HFF-Myc (cell line): ENCODE measurements around the gene SMIM14.

Source experiments
- DNase-seq: peaks from one replicate; pipeline ENCODE4 v3.0.0-alpha.2; 2011; ENCODE audit warnings: low read depth; ENCODE audit errors: extremely low read depth
- H3K4me3 ChIP-seq: replicated peaks from 2 replicates; pipeline ENCODE4 v1.5.1; 2011; ENCODE audit warnings: low read depth, mild to moderate bottlenecking, control low read depth, low read length
- TF ChIP-seq, protein P1 (sequence below): IDR thresholded peaks from 2 replicates; pipeline ENCODE4 v1.5.1; 2012; ENCODE audit warnings: mild to moderate bottlenecking, low read depth, low read length, control low read depth; ENCODE audit errors: missing control alignments

The SMIM14 gene

DNA sequence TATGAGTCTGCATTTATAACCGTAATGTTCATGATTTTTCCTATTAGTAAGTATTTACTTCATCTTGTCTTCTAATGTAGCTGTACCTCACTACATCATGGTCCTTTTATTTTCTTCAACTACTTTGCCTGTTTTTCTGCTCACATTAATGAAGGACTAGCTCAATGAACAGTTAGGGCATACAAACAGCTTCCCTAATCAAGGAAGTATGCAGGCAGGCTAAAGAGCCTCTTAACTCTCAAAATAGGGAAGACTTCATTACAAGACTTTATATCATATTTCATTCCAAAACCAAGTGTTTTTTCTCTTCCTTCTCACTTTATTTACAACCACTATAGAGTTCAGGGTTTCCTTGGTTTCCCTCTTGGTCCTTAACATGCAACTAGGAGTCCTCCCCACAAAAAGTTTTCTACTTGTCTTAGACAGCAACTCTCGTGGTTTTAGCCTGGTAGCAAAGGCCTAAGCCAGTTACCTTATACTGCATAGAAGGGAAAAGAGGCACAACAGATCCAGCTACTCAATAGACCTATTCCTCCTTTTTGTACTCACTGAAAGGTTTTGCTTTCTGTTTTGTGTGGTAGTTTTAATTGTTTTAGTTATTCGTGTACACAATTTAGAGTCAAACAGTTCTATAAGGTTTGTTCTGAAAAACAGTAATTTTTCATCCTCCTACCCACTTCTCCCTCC lies 40.8 kb downstream of the SMIM14 start:
- TF ChIP-seq, protein P1, sequence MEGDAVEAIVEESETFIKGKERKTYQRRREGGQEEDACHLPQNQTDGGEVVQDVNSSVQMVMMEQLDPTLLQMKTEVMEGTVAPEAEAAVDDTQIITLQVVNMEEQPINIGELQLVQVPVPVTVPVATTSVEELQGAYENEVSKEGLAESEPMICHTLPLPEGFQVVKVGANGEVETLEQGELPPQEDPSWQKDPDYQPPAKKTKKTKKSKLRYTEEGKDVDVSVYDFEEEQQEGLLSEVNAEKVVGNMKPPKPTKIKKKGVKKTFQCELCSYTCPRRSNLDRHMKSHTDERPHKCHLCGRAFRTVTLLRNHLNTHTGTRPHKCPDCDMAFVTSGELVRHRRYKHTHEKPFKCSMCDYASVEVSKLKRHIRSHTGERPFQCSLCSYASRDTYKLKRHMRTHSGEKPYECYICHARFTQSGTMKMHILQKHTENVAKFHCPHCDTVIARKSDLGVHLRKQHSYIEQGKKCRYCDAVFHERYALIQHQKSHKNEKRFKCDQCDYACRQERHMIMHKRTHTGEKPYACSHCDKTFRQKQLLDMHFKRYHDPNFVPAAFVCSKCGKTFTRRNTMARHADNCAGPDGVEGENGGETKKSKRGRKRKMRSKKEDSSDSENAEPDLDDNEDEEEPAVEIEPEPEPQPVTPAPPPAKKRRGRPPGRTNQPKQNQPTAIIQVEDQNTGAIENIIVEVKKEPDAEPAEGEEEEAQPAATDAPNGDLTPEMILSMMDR: no peak
- no peak for DNase-seq
- H3K4me3 ChIP-seq: no peak overlapping the region

DNA sequence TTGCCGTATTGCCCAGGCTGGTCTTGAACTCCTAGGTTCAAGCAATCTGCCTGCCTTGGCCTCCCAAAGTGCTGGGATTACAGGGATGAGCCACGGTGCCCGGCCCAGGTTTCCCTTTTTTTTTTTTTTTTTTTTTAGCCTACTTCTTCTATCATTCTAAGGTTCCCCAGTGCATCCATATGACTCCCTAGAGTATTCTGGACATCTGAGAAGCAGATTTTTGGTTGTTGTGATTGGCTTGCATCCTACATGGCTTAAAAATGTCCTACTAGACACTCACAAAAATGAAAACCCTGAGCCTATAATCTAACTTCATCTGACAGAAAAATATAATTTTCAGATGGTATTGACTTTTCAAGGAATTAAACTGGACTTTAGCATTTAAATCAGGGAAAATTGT lies 41.7 kb downstream of the SMIM14 start:
- TF ChIP-seq, protein P1: no peak
- DNase-seq: no peak
- H3K4me3 ChIP-seq: no peak overlapping the region

DNA sequence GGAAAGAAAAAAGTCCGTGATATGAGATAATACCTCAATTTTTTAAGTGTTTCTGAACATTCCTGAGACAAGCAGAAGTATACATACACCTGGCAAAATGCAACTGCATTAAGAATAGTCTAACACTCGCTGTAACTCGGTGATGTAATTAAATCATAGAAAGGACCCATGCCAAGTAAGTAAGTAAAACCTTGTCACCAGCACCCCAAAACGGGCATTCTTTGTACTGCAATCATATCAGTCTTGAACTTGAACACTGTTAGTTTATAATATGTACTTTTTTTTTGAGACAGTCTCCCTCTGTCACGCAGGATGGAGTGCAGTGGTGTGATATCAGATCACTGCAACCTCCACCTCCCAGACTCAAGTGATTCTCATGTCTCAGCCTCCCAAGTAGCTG lies 47.4 kb downstream of the SMIM14 start:
- no peak overlapping the region for H3K4me3 ChIP-seq
- DNase-seq: no peak
- TF ChIP-seq, protein P1: no peak

DNA sequence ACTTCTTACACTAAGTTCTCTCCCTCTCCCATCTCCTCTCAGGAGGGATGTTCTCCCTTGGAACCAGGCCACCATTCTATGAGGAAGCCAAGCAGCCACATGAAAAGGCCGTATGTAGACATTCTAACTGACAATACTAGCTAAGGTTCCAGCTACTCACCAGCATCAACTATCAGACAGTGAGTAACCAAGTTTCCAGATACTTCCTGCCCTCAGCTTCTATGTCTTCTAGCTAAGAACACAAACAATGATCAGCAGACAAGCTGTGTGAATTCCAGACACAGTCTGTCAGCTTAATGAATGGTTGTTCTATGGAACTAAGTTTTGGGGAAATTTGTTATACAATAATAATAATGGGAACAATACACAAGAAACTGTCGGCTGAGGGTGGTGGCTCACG lies 50.8 kb downstream of the SMIM14 start:
- TF ChIP-seq, protein P1: no peak
- DNase-seq: no peak

DNA sequence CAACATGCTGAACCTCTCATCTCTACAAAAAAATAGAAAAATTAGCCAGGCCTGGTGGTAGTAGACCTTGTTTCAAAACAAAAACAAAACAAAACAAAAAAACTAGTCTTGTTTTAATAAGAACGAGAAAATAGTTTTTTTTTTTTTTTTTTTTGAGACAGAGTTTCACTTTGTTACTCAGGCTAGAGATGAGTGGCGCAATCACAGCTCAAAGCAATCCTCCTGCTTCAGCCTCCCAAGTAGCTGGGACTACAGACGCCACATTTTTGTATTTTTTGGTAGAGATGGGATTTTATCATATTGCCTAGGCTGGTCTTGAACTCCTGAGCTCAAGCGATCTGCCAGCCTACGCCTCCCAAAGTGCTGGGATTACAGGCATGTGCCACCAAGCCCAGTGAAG lies 63.7 kb downstream of the SMIM14 start:
- no peak for DNase-seq
- no peak overlapping the region for H3K4me3 ChIP-seq
- TF ChIP-seq, protein P1: no peak

More for the DNA sequence above, 50.8 kb downstream of the SMIM14 start:
- no peak overlapping the region for H3K4me3 ChIP-seq

DNA sequence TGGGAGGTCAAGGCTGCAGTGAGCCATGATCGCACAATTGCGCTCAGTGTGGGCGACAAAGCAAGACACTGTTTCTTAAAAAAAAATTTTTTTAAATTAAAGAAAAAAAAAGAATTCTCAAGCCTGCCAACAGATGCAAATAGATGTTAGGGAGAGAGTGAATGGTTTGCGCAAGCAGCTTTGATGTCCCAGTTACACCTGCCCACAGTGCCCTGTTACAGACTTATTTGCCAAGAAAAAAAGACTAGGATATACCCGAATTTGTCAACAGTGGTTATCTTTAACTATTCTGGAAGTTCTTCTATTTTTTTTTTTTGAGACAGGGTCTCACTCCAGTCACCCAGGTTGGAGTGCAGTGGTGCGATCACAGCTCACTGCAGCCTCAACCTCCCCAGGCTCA lies 67.2 kb downstream of the SMIM14 start:
- TF ChIP-seq, protein P1: no peak
- no peak overlapping the region for H3K4me3 ChIP-seq
- no peak for DNase-seq

DNA sequence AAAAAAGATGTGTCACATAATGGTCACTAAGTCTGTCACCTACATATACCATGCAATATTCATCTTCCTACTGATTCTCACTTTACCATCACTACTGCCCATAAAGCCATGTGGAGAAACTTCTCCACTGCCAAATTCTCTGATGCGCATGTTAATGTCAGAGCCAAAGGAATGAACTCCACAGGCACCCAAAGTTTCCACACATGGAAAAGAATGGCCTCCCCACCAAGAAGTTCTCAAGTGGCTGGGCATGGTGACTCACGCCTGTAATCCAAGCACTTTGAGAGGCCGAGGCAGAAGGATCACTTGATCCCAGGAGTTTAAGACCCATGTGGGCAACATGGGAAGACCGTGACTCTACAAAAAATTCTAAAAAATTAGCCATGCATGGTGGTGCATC lies 67.6 kb downstream of the SMIM14 start:
- no peak overlapping the region for H3K4me3 ChIP-seq
- TF ChIP-seq, protein P1: no peak
- no peak for DNase-seq
